GM06990 (cell line): ENCODE measurements around the gene RMND5A.

Experiments
- DNase-seq: peaks from one replicate; pipeline ENCODE4 v3.0.0-alpha.2; 2011; ENCODE audit not compliant: insufficient read length; ENCODE audit errors: extremely low read depth
- H3K27me3 ChIP-seq: replicated peaks from 2 replicates; pipeline ENCODE4 v1.6.0; 2011; ENCODE audit warnings: low read length; ENCODE audit not compliant: control insufficient read depth, insufficient read depth
- H3K36me3 ChIP-seq: 2 replicates; pipeline ENCODE4 v1.5.1; 2011; ENCODE audit warnings: low read length; ENCODE audit not compliant: control insufficient read depth, insufficient read depth
- H3K4me3 ChIP-seq: replicated peaks from 2 replicates; pipeline ENCODE4 v1.5.1; 2011; ENCODE audit warnings: low read depth, mild to moderate bottlenecking, control low read depth, low read length
- CTCF ChIP-seq: IDR thresholded peaks from 2 replicates; pipeline ENCODE4 v1.5.1; 2011; ENCODE audit warnings: low read length, control low read depth, mild to moderate bottlenecking, inconsistent platforms; ENCODE audit not compliant: insufficient read depth, poor library complexity, severe bottlenecking

Gene RMND5A

GRCh38 chr2:86815611-86816010, 95.5 kb downstream of the RMND5A start:
- H3K36me3 ChIP-seq = no peaks in the 10 kb centered on the region
- H3K4me3 ChIP-seq = no peak overlapping the region
- H3K27me3 ChIP-seq = no peaks in the 10 kb centered on the region; the same call in 1 of the 2 replicates
- DNase-seq = no peak
- TF ChIP-seq CTCF = no peak

GRCh38 chr2:86818114-86818801, 98.2 kb downstream of the RMND5A start:
- H3K36me3 ChIP-seq = no peaks in the 10 kb centered on the region
- TF ChIP-seq CTCF = no peak
- no peaks in the 10 kb centered on the region; the same call in none of the 2 replicates for H3K27me3 ChIP-seq
- H3K4me3 ChIP-seq = no peak overlapping the region
- DNase-seq = no peak

GRCh38 chr2:86818957-86819356, 98.9 kb downstream of the RMND5A start:
- no peaks in the 10 kb centered on the region for H3K36me3 ChIP-seq
- no peak for TF ChIP-seq CTCF
- H3K27me3 ChIP-seq = no peaks in the 10 kb centered on the region; the same call in none of the 2 replicates
- H3K4me3 ChIP-seq = no peak overlapping the region
- no peak for DNase-seq

GRCh38 chr2:86821306-86821705, 101.2 kb downstream of the RMND5A start:
- no peak for DNase-seq
- TF ChIP-seq CTCF = no peak
- Histone ChIP-seq H3K4me3 (no peak overlapping the region), H3K27me3 (no peaks in the 10 kb centered on the region; the same call in none of the 2 replicates), H3K36me3 (no peaks in the 10 kb centered on the region)

GRCh38 chr2:86821842-86822241, 101.8 kb downstream of the RMND5A start:
- no peak for TF ChIP-seq CTCF
- no peak overlapping the region for H3K4me3 ChIP-seq
- no peak for DNase-seq
- no peaks in the 10 kb centered on the region; the same call in none of the 2 replicates for H3K27me3 ChIP-seq
- no peaks in the 10 kb centered on the region for H3K36me3 ChIP-seq
